ENCODE measurements around the gene SLC25A48. TPM values are rescaled to one million over a fixed set of nuclear protein-coding genes. Genes with fewer than 3 reads are reported as not detected.

Gene SLC25A48
- polyA plus RNA-seq, 1 donor (not counting 4 experiments of a cell fraction or from before 2014, with no cell fraction given), result not detected

DNA sequence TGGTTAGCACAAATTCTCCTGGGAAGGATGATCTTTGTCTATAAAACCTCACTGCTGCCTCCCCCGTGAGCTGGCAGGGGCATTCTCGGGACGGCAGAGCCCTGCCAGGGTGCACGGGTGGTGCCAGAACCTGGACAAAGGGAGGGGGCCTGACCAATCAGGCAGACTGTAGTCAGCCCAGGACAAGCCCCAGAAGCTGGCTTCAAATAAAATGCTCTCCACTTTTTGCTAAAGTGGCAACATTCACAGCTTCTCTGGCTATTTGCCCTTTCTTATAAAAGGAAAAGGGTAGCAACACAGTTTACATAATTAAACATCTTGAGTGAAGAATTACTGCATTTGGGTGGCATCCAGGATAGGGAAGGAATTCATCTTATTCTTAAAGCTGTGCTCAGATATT, 46.8 kb downstream of the SLC25A48 start:
- H3K4me1 ChIP-seq (ENCODE audit: control insufficient read depth, extremely low read depth, insufficient read depth, low read length), result peaks cover 4% of the 10 kb centered on the region
- H2AFZ ChIP-seq (ENCODE audit: control insufficient read depth, low read length), result no peak overlapping the region
- no peak overlapping the region for H3K9ac ChIP-seq (ENCODE audit: control insufficient read depth, extremely low read depth, insufficient read depth, low read length)
- H3K9me3 ChIP-seq (ENCODE audit: control insufficient read depth, low read depth, low read length), result no peaks in the 10 kb centered on the region
- DNase-seq (ENCODE audit: low read depth, low spot score), result no peak
- no peak for FAIRE-seq
- no peaks in the 10 kb centered on the region for H4K20me1 ChIP-seq (ENCODE audit: control insufficient read depth, extremely low read depth, insufficient read depth, low read length)
- H3K79me2 ChIP-seq (ENCODE audit: control insufficient read depth, insufficient read depth, low read length), result no peaks in the 10 kb centered on the region
- H3K27me3 ChIP-seq (ENCODE audit: control insufficient read depth, extremely low read depth, insufficient read depth, low read length), result peaks cover 14% of the 10 kb centered on the region
- H3K4me3 ChIP-seq (ENCODE audit: control insufficient read depth in 2 of 3, extremely low read depth in 1 of 3, insufficient read depth in 2 of 3, low read depth in 1 of 3, low read length in 3 of 3), result no peak overlapping the region
- no peak for TF ChIP-seq EZH2 (IDR thresholded peaks at IDR 0.05; ENCODE audit: low read length)
- TF ChIP-seq, protein P1, sequence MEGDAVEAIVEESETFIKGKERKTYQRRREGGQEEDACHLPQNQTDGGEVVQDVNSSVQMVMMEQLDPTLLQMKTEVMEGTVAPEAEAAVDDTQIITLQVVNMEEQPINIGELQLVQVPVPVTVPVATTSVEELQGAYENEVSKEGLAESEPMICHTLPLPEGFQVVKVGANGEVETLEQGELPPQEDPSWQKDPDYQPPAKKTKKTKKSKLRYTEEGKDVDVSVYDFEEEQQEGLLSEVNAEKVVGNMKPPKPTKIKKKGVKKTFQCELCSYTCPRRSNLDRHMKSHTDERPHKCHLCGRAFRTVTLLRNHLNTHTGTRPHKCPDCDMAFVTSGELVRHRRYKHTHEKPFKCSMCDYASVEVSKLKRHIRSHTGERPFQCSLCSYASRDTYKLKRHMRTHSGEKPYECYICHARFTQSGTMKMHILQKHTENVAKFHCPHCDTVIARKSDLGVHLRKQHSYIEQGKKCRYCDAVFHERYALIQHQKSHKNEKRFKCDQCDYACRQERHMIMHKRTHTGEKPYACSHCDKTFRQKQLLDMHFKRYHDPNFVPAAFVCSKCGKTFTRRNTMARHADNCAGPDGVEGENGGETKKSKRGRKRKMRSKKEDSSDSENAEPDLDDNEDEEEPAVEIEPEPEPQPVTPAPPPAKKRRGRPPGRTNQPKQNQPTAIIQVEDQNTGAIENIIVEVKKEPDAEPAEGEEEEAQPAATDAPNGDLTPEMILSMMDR (optimal IDR thresholded peaks at IDR 0.05 in 1 of 3, IDR thresholded peaks at IDR 0.05 in 1 of 3, conservative IDR thresholded peaks at IDR 0.05 in 1 of 3; ENCODE audit: extremely low read depth in 1 of 3, insufficient read depth in 2 of 3, low read length in 3 of 3), result no peak
- H3K4me2 ChIP-seq (ENCODE audit: control insufficient read depth, extremely low read depth, insufficient read depth, low read depth, low read length), result no peak overlapping the region
- dilution Hi-C loops (cut with MboI; ENCODE audit: extremely low pct_ligation_motif_present, low sequenced_read_pairs), result no loop called here
- no peaks in the 10 kb centered on the region for H3K9me1 ChIP-seq (ENCODE audit: control insufficient read depth, extremely low read depth, insufficient read depth, low read length)
- no peak overlapping the region for H3K27ac ChIP-seq (ENCODE audit: control insufficient read depth, insufficient read depth, low read length)
- H3K36me3 ChIP-seq (ENCODE audit: control insufficient read depth in 2 of 2, extremely low read depth in 1 of 2, insufficient read depth in 2 of 2, low read length in 2 of 2), result no peaks in the 10 kb centered on the region

GRCh38 chr5:135881819-135882218, 47.4 kb downstream of the SLC25A48 start:
- TF ChIP-seq, protein P1 (optimal IDR thresholded peaks at IDR 0.05 in 1 of 3, IDR thresholded peaks at IDR 0.05 in 1 of 3, conservative IDR thresholded peaks at IDR 0.05 in 1 of 3; ENCODE audit: extremely low read depth in 1 of 3, insufficient read depth in 2 of 3, low read length in 3 of 3), result no peak
- TF ChIP-seq EZH2 (IDR thresholded peaks at IDR 0.05; ENCODE audit: low read length), result no peak
- H3K4me2 ChIP-seq (ENCODE audit: control insufficient read depth, extremely low read depth, insufficient read depth, low read depth, low read length), result no peak overlapping the region
- H3K4me1 ChIP-seq (ENCODE audit: control insufficient read depth, extremely low read depth, insufficient read depth, low read length), result peaks cover 4% of the 10 kb centered on the region
- no peak for FAIRE-seq
- no peak overlapping the region for H3K4me3 ChIP-seq (ENCODE audit: control insufficient read depth in 2 of 3, extremely low read depth in 1 of 3, insufficient read depth in 2 of 3, low read depth in 1 of 3, low read length in 3 of 3)
- H3K27me3 ChIP-seq (ENCODE audit: control insufficient read depth, extremely low read depth, insufficient read depth, low read length), result peaks cover 14% of the 10 kb centered on the region
- H3K9me1 ChIP-seq (ENCODE audit: control insufficient read depth, extremely low read depth, insufficient read depth, low read length), result no peaks in the 10 kb centered on the region
- dilution Hi-C loops (cut with MboI; ENCODE audit: extremely low pct_ligation_motif_present, low sequenced_read_pairs), result no loop called here
- H3K9ac ChIP-seq (ENCODE audit: control insufficient read depth, extremely low read depth, insufficient read depth, low read length), result no peak overlapping the region
- H3K27ac ChIP-seq (ENCODE audit: control insufficient read depth, insufficient read depth, low read length), result no peak overlapping the region
- no peaks in the 10 kb centered on the region for H3K9me3 ChIP-seq (ENCODE audit: control insufficient read depth, low read depth, low read length)
- no peak for DNase-seq (ENCODE audit: low read depth, low spot score)
- H3K79me2 ChIP-seq (ENCODE audit: control insufficient read depth, insufficient read depth, low read length), result no peaks in the 10 kb centered on the region
- no peaks in the 10 kb centered on the region for H3K36me3 ChIP-seq (ENCODE audit: control insufficient read depth in 2 of 2, extremely low read depth in 1 of 2, insufficient read depth in 2 of 2, low read length in 2 of 2)
- no peaks in the 10 kb centered on the region for H4K20me1 ChIP-seq (ENCODE audit: control insufficient read depth, extremely low read depth, insufficient read depth, low read length)
- no peak overlapping the region for H2AFZ ChIP-seq (ENCODE audit: control insufficient read depth, low read length)

All from keratinocyte (primary cell).